Daoy (cell line): Measurements from ENCODE around the gene RRP1B. TPM values are rescaled to one million over a fixed set of nuclear protein-coding genes. Genes with fewer than 3 reads are reported as not detected.
A peak's percentile ranks its signal among the peaks of the same experiment; 100 is the strongest.

ENCODE experiments used
- DNase-seq: peaks from one replicate; pipeline ENCODE4 v3.0.0-alpha.2; 2015; ENCODE audit warnings: low read depth
- total RNA-seq: library from RNA; depleted of rRNA; stranded (reverse); fragments of >200 nt; shearing (Covaris generic); gene quantifications from 2 replicates; pipeline ENCODE4 v1.2.3, GENCODE V29; 2014

Gene RRP1B
- total RNA-seq, 1 experiment from 2014 or later = 46.7 TPM

DNA sequence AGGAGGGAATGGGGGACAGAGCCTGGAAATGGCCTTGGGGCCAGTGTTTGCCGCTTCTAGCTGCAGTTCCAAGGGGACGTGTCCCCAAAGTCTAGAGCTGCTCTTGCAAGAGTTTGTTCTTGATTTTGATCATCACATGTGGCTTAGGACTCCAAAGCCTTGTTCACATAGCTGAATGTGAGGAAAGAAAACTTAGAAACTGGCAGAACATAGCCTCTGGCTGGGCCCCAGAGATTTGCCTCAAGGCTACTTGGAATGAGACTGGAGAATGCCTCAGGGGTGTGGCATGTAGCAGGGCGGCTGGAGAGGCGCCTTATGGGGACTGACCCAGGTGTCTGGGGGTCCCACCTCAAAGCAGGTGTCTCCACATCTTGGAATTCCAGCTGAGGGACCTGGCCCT lies 61.8 kb downstream of the RRP1B start:
- DNase-seq = no peak

DNA sequence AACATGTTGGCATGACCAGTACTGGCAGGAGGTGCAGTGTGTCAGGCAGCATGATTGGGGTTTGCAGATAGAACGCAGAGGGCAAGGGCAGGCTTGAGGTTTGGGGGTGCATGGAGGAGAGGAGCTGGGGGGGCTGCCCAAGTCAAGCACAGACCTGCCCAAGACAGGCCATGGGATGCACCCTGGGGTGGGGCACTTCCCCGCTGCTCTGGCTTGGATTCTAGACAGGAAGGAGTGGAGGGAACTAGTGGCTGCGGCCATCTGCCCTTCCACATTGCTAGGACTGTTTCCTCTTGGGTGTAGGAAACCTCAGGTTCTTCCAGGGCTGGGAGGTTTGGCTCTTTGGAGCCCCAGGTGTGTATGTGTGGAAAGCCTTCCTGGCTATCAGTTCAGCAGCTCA lies 62.6 kb downstream of the RRP1B start:
- no peak for DNase-seq

GRCh38 chr21:43723648-43724047 lies 64.3 kb downstream of the RRP1B start:
- DNase-seq = no peak

- DNase-seq = no peak
These were observed 67.5 kb downstream of the RRP1B start for GRCh38 chr21:43726686-43727518.

GRCh38 chr21:43727519-43728153 lies 68.3 kb downstream of the RRP1B start:
- DNase-seq = peak; percentile 52

GRCh38 chr21:43728154-43728466 lies 68.8 kb downstream of the RRP1B start:
- no peak for DNase-seq

GRCh38 chr21:43728467-43729390 lies 69.4 kb downstream of the RRP1B start:
- DNase-seq = peak; percentile 99

GRCh38 chr21:43731476-43731875 lies 72.1 kb downstream of the RRP1B start:
- DNase-seq = no peak

GRCh38 chr21:43731891-43732711 lies 72.7 kb downstream of the RRP1B start:
- DNase-seq = peak; percentile 48

GRCh38 chr21:43733060-43733459 lies 73.7 kb downstream of the RRP1B start:
- no peak for DNase-seq

DNA sequence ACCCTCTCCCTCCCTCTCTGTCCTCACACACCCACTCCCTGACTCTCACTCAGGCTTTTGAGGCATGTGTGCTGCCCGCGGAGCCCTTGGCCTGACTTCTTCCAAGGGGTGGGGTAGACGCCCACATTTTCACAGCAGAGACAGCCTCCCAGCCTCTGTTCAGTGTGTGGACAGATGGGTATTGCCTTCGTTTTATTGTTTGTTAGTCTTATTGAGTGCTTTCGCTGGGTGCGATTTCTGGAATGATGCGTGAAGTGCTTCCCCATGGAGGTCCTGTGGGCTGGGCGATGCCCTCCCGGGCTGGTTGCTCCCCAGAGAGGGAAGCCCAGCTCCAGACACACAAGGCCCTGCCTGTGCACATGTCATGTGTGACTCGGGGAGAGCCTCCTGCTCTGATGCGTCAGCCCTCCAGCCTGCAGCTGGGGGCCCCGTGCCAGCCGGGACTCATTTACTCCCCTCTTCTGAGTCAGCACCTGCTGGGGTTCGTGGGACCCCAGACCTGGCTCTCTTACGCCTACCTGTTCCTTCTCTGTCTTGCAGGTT lies 74.2 kb downstream of the RRP1B start:
- DNase-seq = peak; percentile 92

- no peak for DNase-seq
These were observed 75.0 kb downstream of the RRP1B start for GRCh38 chr21:43734131-43734927.

DNA sequence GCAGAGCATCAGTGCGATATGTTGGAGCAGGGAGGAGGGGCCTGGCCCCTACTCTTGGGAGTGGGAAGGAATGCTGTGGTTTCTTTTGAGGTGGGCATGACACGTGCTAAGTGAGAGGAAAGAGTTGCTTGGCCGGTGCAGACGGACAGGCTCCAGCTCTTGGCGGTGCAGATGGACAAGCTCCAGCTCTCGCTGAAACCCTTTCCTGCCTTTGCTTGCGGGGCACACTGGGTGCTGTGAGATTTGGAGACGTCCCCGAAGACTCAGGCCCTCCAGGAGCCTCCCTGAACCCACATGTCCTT lies 75.5 kb downstream of the RRP1B start:
- peak; percentile 67 for DNase-seq

GRCh38 chr21:43735236-43736091 lies 76.1 kb downstream of the RRP1B start:
- DNase-seq = no peak

- no peak for DNase-seq
These were observed 77.0 kb downstream of the RRP1B start for GRCh38 chr21:43736224-43736883.

GRCh38 chr21:43737158-43737950 lies 78.0 kb downstream of the RRP1B start:
- no peak for DNase-seq

DNA sequence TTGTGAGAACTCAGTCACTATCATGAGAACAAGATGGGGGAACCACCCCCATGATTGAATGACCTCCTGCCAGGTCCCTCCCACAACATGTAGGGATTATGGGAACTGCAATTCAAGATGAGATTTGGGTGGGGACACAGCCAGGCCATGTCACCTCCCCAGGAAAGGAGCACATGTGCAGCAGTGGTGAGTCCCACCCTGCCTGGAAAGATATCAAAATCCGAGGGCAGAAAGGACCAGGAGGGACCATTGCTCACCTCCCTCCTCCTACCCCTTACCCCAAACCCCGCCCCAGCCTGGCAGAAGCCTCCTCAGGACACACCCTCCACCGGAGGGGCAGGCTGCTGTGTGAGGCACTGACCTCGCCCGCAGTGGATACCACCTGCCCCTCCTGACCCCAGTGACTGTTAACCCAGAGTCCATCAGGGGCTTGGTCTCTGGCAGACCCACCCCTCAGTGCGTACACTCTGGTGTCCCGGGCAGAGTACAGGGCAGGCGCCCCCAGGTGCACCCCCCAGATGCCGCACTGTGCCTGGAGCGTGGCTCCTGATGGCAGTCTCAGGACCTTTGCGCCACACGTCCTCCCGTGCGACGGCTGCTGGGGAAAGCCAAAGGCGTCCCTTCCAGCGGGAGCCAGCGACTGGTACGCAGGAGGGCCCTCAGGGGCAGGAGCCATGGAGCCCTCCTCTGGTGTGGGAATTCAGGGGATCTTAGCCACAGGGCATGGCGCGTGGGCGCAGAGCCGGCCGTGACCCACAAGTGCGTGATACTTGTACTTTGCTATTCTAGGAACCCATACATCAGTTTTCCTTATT lies 80.5 kb downstream of the RRP1B start:
- DNase-seq = no peak
